HG02759 (cell line): Measurements from ENCODE around the gene KIAA1549.
A peak's percentile ranks its signal among the peaks of the same experiment; 100 is the strongest.

Experiments used
- ATAC-seq: cut with Tn5 transposase; IDR thresholded peaks from one replicate; pipeline ENCODE4 v1.9.1; 2021; ENCODE audit warnings: mild to moderate bottlenecking, moderate library complexity; ENCODE audit not compliant: unreplicated experiment

Gene KIAA1549

DNA sequence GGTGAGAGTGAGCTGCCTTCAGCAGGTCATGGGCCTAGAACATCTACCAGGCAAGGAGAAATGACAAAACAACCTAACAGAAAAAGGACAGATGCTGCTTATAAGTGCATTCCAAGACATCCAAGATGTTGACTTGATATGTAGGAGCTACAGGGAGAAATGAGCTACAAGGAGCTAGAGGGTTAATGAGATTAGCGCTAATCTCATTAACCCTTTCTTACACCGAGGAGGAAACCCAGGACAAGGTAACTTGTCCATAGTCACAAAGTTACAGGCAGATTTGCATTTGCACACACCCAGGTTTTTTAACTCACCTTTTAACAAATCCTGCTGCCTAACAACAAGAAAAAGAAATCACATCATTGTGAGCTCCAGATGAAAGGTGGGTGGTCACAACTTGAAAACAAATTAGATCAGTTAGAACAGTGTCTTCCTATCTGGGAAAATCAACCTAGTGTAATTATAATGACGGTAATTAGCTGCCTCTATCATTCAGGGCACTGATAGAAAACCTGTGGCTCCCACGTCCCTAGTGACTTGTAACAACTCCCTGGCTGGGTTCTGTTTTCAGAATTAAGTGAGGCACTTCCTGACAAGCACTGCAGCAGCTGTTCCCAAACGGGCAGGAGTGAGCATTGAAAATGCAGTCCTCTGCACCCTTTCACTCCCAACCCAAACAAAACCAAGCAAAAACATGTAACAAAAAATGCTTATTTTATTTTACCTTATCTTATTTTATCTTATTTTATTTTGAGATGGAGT is 5.7 kb downstream of the KIAA1549 start:
- no peak for ATAC-seq

DNA sequence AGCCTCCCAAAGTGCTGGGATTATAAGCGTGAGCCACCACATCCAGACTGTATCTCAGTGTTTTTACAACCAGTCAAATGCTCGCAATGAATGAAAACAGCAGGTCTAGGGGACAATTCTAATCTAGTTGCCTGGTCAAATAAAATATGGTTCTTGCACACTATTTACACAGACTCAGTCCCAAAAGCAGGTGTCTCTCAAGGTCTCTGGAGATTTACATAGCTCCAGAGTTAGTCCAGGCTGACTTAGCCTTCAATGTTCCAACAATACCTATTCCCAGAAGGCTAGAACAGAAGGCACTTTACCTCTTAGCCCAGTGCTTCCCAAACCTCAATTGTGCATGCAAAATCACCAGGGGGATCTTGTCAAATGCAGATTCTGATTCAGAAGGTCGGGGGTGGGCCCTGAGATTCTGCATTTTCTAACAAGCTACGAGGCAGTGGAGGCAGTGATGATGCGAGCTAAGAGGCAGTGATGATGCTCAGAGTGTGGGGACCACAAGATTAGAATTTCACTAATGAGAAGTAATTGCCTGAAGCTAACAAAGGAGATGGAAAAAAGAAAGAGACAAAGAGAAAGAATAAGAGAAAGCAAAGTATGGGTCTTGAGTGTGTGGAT is 6.4 kb downstream of the KIAA1549 start:
- ATAC-seq: no peak

DNA sequence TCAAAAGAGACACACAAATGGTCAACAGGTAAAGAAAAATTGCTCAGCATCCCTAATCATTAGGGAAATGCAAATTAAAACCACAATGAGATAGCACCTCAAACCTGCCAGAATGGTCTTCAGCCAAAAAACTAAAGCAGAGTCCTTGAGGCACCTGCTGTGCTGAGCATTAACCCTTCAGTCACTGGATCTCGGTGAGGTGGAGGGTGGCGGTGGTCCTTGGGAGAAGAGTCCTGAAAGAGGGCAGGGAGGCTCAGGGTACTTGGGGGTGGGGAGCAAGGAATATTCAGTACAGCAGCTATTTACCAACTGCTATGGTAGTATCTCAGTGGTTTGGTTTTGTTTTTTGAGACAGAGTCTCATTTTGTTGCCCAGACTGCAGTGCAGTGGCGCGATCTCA is 7.1 kb downstream of the KIAA1549 start:
- ATAC-seq: no peak

DNA sequence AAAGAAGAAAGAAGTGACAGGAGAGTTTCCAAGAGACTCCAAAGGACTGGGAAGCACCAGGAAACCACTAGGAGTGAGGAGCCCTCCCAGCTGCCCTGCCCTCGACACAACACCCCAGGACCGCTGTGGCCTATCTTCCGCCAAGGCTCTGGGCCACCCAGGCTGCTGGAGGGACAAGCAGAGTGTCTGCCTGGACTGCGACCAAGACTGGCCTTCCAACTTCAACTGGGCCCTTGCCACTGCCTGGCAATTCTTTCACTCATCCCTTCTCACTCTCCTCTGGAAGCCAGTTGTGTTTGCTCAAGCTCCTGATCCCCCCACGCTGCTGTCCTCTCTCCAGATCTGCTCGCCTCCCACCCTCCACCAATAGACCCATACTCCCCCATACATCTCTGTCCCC is 10.2 kb downstream of the KIAA1549 start:
- ATAC-seq: no peak

DNA sequence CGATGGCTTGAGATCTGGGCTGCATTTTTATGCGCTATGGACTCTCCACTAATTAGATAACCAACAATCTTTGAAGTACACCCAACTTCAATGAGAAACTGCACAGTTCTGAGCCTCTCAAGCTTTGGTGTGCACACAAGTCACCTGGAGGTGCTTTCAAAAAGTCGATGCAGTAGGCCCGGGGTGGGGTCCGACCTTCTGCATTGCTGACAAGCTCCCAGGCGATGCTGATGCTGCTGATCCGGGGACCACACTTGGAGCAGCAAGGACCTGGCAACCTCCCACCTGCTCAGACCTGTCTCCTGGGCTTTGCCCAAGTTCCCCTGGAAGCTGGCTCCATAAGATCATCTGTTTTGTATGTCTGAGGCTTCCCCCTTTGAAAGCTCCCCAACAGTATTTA is 10.7 kb downstream of the KIAA1549 start:
- no peak for ATAC-seq

DNA sequence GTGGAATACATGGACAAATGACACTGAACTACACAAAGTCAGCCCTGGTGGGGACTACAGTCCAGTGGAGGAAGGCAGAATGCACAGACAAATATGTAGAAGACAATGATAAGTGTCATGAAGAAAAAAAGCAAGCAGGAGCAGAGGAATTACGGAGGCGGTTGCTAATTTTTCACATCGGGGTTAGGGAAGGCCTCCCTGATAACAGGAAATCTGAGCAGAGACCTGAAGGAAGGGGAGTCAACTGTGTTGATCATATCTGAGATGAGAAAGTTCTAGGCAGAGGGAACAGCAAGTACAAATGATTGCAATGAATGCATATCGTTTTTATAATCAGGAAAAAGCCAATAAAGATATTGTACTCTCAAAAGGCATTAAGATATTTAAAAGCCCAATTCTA is 14.0 kb downstream of the KIAA1549 start:
- ATAC-seq: no peak

DNA sequence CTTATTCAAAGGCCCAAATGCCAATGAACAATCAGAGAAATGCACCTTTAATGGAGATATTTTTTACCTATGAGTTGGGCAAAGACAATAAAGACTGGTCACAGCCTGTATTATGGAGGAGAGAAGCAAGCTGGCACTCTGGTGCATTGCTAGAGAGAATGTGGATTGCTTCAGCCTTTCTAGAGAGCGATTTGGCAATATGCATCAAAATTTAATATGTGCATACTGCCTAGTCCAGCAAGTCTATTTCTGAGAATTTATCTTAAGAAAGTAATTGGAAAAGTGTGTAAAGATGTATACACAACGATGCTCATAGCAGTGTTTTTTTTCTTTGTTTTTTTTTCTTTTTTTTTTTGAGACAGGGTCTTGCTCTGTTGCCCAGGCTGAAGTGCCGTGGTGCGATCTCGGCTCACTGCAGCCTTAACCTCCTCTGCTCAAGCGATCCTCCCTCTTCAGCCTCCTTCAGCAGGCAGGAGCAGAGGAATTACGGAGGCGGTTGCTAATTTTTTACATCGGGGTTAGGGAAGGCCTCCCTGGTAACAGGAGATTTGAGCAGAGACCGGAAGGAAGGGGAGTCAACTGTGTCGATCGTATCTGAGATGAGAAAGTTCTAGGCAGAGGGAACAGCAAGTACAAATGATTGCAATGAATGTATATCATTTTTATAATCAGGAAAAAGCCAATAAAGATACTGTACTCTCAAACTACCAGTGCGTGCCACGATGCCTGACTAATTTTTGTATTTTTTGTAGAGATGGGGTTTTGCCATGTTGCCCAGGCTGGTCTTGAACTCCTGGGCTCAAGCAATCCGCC is 16.4 kb downstream of the KIAA1549 start:
- no peak for ATAC-seq

DNA sequence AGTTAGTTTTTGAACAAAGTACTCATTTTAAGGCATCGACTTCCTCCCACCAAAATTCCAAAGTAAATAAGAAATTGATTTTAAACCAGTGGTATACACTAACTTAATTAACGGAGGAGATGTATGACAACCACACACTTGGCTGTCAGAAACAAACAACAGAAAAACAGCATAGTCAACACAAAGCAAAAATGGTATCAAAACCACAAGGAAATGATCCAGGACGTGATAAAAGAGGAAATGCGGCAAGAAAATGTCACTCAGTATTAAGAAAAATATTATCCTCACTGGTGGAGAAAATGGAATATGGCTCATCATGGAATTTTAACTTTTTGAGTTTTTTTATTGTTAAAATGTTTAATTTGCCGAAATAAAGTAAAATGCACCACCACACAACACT is 17.5 kb downstream of the KIAA1549 start:
- ATAC-seq: no peak

DNA sequence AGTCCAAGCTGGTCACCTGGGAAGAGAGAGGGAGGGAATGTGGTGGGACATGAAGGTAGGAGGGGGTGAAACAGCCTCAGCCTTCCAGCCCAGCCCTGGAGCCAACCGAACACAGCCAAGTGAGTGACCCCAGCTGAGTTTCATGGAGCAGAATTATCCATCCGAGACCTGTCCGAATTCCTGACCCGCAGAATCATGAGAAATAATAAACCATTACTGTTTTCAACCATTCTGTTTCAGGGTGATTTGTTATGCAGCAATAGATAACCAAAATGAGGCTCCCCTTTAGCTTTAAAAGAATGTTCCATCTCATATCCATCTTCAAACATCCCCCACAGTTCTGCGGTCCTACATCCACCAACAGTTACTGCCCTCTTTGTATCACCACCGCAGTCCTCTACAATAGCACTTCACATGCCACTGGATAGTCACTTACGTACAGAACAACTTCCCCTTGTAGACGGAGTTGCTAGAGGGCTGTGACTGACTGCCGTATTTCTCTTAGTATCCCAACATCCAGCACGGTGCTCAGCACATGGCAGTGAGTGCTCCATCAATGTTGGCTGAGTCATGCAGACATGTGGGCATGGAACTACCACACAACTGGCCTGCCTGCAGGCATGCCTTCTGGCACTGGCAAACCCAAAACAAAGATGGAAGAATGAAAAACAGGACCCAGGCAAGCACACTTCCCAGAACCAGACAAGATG is 18.5 kb downstream of the KIAA1549 start:
- no peak for ATAC-seq

DNA sequence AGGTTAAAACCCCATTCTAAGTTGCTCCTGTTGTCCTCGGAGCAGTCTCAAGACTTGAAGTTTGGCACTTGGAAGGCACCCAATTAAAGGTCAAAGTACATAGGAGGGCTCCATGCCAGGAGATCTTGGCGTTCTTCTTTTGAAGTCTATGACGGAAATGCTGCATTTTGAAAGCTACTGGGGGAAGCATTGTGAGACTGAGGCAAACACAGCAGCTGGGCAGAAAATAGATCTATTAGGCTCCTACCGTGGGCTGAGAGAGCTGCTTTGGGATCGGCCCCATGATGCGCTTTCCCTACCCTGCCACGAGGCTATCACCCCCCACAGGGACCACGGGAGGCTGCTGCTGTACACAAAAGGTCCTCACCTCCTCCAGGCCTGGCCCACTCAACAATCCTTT is 20.0 kb downstream of the KIAA1549 start:
- ATAC-seq: no peak

DNA sequence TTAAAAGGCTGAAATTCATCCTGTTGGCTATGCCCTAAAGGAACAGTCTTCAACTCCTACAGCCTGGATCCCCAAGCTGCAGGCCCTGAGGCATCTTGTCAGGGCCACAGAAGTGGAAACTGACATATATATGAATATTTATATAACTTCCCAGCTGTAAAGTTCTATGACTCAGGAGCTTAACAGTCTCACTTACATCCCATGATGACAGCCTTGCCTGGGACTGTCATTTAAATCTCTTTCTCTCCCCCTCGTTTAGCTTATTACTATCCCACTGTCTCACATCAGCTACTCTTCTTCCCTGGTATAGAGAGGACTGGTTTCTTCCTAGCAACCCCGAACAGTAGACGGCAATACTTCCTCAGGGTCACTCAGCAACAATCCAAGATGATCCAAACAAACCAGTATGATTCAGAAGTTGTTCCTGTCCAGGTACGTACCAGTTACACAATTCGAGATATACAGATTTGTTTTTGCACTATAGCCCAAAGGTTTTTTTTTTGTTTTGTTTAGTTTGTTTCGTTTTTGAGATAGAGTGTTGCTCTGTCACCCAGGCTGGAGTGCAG is 22.7 kb downstream of the KIAA1549 start:
- no peak for ATAC-seq

DNA sequence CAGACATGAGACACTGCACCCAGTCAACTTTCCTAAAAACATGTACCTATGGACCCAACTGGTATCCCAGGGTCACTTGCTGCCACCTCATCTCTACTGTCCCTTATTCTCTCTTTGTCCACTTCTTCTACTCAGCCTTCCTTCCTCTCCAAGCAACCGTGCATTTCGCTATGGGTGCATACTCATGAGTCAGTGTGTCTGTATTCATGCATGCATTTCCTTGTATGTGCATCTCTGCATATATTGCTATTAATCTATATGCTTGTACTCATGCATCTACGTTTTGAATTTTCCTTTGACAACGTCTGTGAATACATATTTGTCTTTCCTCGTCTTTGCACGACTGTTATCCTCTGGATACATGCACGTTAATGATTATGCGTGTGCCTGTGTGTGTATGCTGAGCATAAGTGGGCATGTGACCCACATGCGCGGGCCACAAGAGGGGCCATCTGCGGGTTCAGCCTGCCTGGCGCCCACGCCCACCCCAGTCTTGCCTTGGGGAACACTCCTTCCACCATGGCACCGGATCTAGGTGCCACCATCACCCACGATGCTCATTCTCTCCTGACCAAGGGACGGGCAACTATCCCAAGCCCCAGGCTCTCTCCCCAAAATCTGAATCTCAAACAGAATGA is 23.3 kb downstream of the KIAA1549 start:
- no peak for ATAC-seq

DNA sequence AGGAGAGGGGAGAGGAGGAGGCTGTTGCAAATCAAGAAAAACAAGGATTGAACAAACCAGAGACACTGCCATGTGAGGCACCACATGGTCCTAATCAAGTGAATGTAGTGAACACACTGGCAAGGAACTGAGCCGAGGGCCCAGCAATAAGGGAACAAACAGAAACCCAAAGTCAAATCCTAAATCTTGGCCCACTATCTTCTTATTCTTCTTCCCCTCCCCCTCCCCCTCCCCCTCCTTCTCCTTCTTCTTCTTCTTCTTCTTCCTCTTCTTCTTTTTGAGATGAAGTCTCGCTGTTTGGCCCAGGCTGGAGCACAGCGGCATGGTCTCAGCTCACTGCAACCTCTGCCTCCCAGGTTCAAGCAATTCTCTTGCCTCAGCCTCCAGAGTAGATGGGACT is 24.0 kb downstream of the KIAA1549 start:
- ATAC-seq: no peak

DNA sequence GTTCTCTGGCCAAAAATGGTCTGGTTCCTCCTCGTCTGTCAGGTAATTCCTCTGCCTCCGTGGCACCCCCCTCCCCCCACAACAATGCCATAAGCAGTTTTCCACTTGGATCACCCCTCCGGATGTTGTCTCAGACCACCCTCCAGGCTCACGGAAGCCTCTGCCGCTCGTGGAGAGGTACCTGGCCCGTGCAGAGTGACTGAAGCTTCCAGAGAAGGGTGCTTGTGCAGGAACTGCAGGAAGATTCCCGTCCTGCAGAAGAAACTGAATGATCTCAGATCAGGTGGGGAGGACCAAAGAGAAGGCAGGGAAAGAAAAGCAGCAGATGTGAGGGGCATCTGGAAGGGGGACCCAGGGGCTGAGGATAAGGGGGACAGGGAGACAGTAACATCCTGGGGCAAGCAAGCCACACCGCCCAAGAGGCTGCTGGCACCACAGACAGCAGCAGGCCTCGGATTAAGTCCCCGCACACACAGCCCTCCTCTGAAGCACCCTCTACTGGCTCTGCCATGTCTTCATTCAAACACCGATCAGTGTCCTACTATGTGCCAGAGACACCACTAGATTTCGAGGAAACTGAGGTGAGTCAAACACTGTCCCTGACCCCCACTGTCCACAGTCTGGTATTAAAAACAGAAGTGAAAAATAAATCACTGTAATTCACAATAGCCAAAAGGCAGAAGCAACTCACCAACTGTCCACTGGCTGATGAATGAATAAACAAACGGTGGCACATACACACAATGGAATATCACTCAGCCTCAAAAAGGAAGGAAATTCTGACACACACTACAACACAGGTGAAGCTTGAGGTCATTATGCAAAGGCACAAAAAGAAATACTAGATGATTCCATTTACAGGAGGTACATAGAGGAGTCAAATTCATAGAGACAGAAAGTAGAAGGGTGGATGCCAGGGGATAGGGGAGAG is 26.4 kb downstream of the KIAA1549 start:
- no peak for ATAC-seq

DNA sequence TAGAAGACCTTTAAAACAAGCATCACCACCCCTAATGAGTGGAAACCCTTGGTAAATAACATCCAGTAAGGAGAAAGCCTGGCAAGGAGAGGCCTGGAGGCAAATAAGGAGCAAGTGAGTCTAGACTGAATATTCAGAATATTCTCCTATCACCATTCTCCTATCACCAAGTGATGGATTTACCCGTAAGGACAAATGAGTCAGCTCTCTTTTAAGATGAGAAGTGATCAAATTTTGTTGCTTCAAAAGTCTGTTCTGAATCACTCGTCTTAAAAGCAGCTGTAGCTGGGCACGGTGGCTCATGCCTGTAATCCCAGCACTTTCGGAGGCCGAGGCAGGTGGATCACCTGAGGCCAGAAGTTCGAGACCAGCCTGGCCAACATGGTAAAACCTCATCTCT is 28.4 kb downstream of the KIAA1549 start:
- ATAC-seq: no peak

DNA sequence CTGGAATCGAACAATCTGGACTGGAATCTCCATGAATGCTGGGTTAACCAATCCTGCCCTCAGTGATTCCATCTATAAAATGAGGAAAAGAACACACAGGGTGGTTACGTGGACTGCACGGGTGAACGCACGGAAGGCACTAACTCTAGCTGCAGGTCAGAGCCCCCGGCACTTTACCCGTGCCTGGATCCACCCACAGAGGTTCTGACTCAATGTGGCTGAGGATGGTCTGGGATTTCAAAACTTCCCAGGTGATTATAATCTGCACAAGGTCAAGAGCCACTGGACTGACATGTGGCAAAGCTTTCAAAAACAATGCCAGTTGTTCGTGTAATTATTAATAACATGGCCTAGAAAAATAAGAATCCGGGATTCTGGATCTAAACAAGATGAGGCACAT is 29.2 kb downstream of the KIAA1549 start:
- no peak for ATAC-seq

DNA sequence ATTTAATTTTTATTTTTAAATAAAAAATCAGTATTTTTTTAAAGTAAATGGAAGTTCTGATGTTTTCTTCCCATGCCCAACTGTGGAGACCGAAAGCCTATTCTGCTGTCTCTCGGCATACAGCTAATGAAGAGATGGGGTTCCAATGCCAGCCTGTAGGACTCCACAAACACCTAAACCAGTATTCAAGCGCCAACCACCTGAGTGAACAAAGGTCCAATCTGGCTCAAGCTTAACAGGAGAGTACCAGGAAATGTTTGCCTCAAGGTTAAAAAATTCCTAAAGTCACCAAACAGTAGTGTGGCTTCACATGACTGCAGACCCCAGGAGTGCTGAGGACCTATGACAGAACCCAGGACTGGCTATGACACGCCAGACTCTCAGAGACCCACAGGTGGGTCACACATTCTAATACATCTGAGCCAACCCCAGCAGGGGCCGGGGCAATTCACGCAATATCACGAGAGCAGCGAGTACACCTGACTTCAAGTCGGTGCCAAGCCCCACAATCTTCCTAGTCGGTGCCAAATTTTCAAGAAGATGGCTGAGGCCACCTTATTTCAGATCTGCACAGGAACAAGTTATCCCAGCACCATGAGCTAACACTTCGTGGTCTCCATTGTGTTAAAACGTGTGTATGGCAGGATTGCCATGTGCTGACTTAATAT is 31.6 kb downstream of the KIAA1549 start:
- ATAC-seq: no peak

DNA sequence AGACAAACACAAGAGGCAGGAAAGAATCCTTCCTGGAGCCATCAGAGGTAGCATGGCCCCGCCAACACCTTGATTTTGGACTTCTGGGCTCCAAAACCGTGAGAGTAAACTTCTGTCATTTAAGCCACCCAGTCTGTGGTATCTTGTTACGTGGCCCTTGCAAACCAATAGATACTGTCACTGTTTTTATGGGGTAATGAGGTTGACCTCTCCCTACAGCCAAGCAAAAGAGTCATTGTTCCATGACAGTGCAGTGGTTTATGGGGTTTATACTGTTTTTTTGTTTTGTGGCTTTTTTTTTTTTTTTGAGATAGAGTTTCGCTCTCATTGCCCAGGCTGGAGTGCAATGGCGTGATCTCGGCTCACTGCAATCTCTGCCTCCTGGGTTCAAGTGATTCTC is 32.8 kb downstream of the KIAA1549 start:
- peak; percentile 45 for ATAC-seq

DNA sequence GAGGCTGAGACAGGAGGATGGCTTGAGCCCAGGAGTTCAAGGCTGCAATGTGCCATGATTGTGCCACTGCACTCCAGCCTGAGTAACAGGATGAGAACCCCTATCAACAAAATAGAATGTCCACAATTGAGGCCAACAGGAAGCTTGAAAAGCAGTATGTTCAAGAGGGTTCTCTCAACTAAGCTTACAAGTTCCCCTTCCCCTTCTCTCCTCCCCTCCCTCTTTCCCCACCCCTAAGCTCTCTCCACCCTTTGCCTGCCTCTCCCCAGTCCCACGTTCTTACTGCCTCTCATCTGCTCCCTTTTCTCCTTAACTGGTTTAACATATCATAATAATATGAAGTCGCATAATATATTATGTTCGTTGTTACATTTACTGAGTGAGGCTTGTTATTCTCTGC is 35.4 kb downstream of the KIAA1549 start:
- ATAC-seq: no peak
